NT2/D1 (cell line): ENCODE data around the gene PDCD11.
"Not testable (repeated sequence)": the region's sequence is repeated elsewhere in the genome, so short reads cannot be mapped to it uniquely, and the experiment has no call there.

Experiments
- DNase-seq: peaks from one replicate; pipeline ENCODE4 v3.0.0-alpha.2; 2011; ENCODE audit warnings: low read depth, low spot score
- H3K27me3 ChIP-seq: 2 replicates; pipeline ENCODE4 v1.6.0; 2011; ENCODE audit warnings: mild to moderate bottlenecking; ENCODE audit not compliant: insufficient read length, insufficient read depth
- H3K36me3 ChIP-seq: 2 replicates; pipeline ENCODE4 v1.6.1; 2011; ENCODE audit warnings: mild to moderate bottlenecking, low read length, mixed read lengths; ENCODE audit not compliant: insufficient read depth, insufficient read length
- H3K4me1 ChIP-seq: 2 replicates; pipeline ENCODE4 v1.5.1; 2011; ENCODE audit not compliant: insufficient read depth, insufficient read length
- H3K4me3 ChIP-seq: 2 replicates; pipeline ENCODE4 v1.5.1; 2011; ENCODE audit warnings: low read depth; ENCODE audit not compliant: insufficient read length
- H3K9ac ChIP-seq: 2 replicates; pipeline ENCODE4 v1.6.0; 2011; ENCODE audit warnings: low read depth; ENCODE audit not compliant: insufficient read length
- H3K9me3 ChIP-seq: 2 replicates; pipeline ENCODE4 v1.5.1; 2011; ENCODE audit warnings: mild to moderate bottlenecking, low read length; ENCODE audit not compliant: insufficient read depth
- SUZ12 ChIP-seq: IDR thresholded peaks from 2 replicates; pipeline ENCODE4 v1.6.1; 2011; ENCODE audit not compliant: insufficient read length, insufficient read depth; ENCODE audit errors: extremely low read depth
- YY1 ChIP-seq: IDR thresholded peaks from 2 replicates; pipeline ENCODE4 v1.6.1; 2011; ENCODE audit not compliant: insufficient read length, insufficient read depth
- ZNF274 ChIP-seq: IDR thresholded peaks from 2 replicates; pipeline ENCODE4 v1.6.1; 2011; ENCODE audit warnings: mild to moderate bottlenecking, low read depth, low read length

Gene PDCD11, protein sequence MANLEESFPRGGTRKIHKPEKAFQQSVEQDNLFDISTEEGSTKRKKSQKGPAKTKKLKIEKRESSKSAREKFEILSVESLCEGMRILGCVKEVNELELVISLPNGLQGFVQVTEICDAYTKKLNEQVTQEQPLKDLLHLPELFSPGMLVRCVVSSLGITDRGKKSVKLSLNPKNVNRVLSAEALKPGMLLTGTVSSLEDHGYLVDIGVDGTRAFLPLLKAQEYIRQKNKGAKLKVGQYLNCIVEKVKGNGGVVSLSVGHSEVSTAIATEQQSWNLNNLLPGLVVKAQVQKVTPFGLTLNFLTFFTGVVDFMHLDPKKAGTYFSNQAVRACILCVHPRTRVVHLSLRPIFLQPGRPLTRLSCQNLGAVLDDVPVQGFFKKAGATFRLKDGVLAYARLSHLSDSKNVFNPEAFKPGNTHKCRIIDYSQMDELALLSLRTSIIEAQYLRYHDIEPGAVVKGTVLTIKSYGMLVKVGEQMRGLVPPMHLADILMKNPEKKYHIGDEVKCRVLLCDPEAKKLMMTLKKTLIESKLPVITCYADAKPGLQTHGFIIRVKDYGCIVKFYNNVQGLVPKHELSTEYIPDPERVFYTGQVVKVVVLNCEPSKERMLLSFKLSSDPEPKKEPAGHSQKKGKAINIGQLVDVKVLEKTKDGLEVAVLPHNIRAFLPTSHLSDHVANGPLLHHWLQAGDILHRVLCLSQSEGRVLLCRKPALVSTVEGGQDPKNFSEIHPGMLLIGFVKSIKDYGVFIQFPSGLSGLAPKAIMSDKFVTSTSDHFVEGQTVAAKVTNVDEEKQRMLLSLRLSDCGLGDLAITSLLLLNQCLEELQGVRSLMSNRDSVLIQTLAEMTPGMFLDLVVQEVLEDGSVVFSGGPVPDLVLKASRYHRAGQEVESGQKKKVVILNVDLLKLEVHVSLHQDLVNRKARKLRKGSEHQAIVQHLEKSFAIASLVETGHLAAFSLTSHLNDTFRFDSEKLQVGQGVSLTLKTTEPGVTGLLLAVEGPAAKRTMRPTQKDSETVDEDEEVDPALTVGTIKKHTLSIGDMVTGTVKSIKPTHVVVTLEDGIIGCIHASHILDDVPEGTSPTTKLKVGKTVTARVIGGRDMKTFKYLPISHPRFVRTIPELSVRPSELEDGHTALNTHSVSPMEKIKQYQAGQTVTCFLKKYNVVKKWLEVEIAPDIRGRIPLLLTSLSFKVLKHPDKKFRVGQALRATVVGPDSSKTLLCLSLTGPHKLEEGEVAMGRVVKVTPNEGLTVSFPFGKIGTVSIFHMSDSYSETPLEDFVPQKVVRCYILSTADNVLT (N-terminal part only)

DNA sequence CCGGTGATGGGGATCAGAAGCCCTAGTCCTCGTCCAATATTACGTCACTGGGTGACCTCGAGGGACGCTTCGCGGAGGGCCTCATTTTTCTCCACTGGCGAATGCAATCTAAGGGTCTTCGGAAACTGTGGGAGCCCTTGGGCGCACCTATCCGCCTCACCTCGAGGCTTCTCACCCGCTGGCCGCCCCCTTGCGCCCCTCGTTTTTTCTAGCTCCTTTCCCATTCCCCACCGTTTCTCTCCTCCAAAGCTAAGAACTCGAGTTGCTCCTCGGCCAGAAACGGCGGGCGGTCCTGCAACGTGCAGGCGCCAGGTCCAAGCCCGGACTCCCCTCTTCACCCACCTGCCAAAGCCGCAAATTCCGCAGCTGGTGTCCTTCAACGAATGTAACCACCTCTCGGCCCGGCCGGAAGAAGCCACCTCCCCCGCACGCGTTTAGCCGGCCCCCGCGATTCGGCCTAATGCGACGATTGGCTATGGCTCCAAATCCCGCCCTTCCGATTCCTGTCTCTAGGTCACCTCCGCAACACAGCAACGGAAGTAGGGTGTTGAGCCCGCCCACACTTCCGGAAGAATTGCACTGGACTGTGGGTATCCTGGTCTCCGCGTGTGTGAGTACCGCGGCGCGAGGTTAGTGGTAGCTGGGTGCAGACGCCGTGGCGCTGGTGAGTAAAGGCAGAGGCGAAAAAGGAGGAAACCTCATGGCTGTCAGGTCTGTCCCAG lies at the start of gene PDCD11, which contains the start of gene ATP5MK:
TSS of gene PDCD11 (plus strand) at position 560 of the 722 bp plus-strand sequence. CDS start 1,801 bp downstream, outside the sequence.
TSS of gene ATP5MK (minus strand) at position 409 of the 722 bp plus-strand sequence. CDS start 4,018 bp downstream, outside the sequence.
- Histone ChIP-seq H3K9me3 (no peaks in the 10 kb centered on the region), H3K27me3 (no peaks in the 10 kb centered on the region), H3K9ac (peak within 1 kb of the TSS; percentile 97), H3K4me3 (peak within 1 kb of the TSS; percentile 99), H3K4me1 (no peaks in the 10 kb centered on the region), H3K36me3 (peaks cover 78% of the 10 kb centered on the region)
- no peak for TF ChIP-seq YY1
- no peak for TF ChIP-seq ZNF274
- no peak for TF ChIP-seq SUZ12
- DNase-seq: peak; percentile 92

DNA sequence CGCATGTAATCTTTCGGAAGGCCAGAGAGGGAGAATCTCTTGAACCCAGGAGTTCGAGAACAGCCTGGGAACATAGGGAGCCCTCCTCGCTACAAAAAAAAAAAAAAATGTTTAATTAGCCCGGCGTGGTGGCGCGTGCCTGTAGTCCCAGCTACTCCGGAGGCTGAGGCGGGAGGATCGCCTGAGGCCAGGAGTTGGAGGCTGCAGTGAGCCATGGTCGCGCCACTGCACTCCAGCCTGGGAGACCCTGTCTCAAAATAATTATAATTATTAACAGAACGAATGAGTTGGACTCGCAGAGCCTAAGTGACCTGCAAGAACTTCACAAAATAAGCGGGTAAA lies 46.3 kb upstream of the PDCD11 start:
- Histone ChIP-seq H3K9ac (peak overlapping the region; percentile 90), H3K27me3 (no peaks in the 10 kb centered on the region), H3K36me3 (peaks cover 27% of the 10 kb centered on the region), H3K4me1 (no peaks in the 10 kb centered on the region), H3K4me3 (peak overlapping the region; percentile 72), H3K9me3 (no peaks in the 10 kb centered on the region)
- TF ChIP-seq YY1 (no peak), SUZ12 (no peak), ZNF274 (no peak)
- no peak for DNase-seq

DNA sequence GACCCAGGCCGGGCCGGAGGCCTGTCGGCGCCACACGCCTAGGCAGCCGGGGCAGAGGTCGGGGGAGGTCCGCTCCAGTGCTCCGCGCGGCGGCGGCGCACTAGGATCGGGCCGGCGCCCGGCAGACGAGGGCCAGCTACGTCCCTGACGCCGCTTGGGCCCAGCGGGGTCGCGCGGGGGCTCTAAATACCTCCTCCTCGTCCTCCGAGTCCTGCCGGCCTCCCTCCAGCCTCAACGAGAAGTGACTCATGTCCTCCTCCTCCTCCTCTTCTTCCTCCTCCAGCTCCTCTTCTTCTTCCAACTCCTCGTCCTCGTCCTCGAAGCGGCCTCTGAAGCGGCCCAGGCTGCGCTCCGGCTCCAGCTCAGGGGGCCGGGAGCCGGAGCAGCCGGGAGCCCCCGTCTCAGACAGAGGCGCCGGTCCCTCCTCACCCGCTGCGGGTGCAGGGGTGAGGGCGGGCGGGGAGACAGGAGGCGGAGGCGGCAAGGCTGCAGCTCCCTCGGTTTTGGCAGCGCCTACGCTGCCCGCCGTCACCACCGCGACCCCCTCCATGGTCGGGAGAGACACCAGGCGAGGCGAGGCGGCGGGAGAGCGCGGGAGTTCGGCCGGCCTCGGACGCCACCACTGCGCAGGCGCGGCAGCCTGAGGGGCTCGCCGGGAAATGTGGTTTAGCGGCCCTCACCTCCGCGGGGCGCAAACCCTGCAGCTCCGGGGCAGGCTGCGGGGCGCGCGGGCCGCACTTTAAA lies 45.7 kb upstream of the PDCD11 start, which contains the start of gene PCGF6:
TSS of gene PCGF6 (minus strand) at position 624 of the 744 bp plus-strand sequence. CDS start at position 550, 74 bp downstream.
- TF ChIP-seq ZNF274 (no peak), SUZ12 (no peak), YY1 (no peak)
- peak; percentile 74 for DNase-seq
- peaks cover 22% of the 10 kb centered on the region for H3K36me3 ChIP-seq
- peak within 1 kb of the TSS; percentile 90 for H3K9ac ChIP-seq
- H3K9me3 ChIP-seq: no peaks in the 10 kb centered on the region
- no peaks in the 10 kb centered on the region for H3K4me1 ChIP-seq
- peak within 1 kb of the TSS; percentile 72 for H3K4me3 ChIP-seq
- H3K27me3 ChIP-seq: no peaks in the 10 kb centered on the region

DNA sequence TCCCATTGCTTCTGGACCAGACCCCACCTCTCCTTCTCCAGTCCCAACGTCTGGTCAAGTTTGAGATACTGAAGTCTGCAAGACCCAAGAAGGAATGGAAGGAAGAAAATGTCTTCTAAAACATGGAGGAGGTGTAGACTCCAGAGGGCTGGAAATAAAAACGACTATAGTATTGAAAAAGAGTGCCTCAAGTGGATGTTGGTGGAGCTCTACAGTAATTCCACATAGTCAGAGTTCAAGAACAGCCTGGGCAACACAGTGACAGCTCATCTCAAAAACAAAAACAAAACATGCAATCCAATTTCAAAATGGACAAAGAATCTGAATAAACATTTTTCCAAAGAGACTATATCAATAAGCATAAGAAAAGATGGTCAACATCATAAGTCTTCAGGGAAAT lies 43.1 kb upstream of the PDCD11 start:
- Histone ChIP-seq H3K4me3 (no peak overlapping the region), H3K9ac (no peak overlapping the region), H3K4me1 (no peaks in the 10 kb centered on the region), H3K9me3 (no peaks in the 10 kb centered on the region), H3K27me3 (no peaks in the 10 kb centered on the region), H3K36me3 (peaks cover 5% of the 10 kb centered on the region)
- no peak for DNase-seq
- TF ChIP-seq SUZ12 (no peak), ZNF274 (no peak), YY1 (no peak)

DNA sequence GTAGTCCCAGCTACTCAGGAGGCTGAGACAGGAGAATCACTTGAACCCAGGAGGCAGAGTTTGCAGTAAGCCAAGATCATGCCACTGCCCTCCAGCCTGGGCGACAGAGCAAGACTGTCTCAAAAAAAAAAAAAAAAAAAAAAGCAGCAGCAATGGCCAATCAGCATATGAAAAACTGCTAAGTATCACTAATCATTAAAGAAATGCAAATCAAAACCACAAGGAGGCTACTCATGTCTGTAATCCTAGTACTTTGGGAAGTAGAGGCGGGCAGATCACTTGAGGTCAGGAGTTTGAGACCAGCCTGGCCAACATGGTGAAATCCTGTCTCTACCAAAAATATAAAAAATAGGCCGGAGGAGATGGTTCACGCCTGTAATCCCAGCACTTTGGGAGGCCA lies 41.9 kb upstream of the PDCD11 start:
- not testable (repeated sequence) for H3K9me3 ChIP-seq, H3K36me3 ChIP-seq, H3K4me1 ChIP-seq, H3K4me3 ChIP-seq, H3K27me3 ChIP-seq, H3K9ac ChIP-seq
- DNase-seq: peak; percentile 15
